Neural progenitor cell (in vitro differentiated cells): Measurements from ENCODE around the gene NABP1. TPM values are rescaled to one million over a fixed set of nuclear protein-coding genes. Genes with fewer than 3 reads are reported as not detected.

Source experiments
- DNase-seq: peaks from one replicate; pipeline ENCODE4 v3.0.0-alpha.2; 2016; ENCODE audit warnings: low spot score
- H2AFZ ChIP-seq: fragments of 200-600 bp; sonication (generic); replicated peaks from 2 replicates; pipeline ENCODE4 v1.6.1; 2016; ENCODE audit warnings: antibody characterized with exemption
- H3F3A ChIP-seq: fragments of 200-600 bp; sonication (generic); 2 replicates; pipeline ENCODE4 v1.6.1; 2016; ENCODE audit warnings: antibody characterized with exemption, low read depth
- H3K27ac ChIP-seq: fragments of 200-600 bp; sonication (generic); 2 replicates; pipeline ENCODE4 v1.5.1; 2016; ENCODE audit warnings: mild to moderate bottlenecking
- H3K27me3 ChIP-seq: fragments of 200-600 bp; sonication (generic); 2 replicates; pipeline ENCODE4 v1.6.1; 2016; ENCODE audit warnings: mild to moderate bottlenecking, moderate library complexity
- H3K36me3 ChIP-seq: fragments of 200-600 bp; sonication (generic); 2 replicates; pipeline ENCODE4 v1.5.1; 2016
- H3K4me1 ChIP-seq: fragments of 200-600 bp; sonication (generic); 2 replicates; pipeline ENCODE4 v1.6.1; 2016; ENCODE audit warnings: mixed run types
- H3K4me2 ChIP-seq: fragments of 200-600 bp; sonication (generic); 2 replicates; pipeline ENCODE4 v1.6.1; 2016
- H3K4me3 ChIP-seq: fragments of 200-600 bp; sonication (generic); 2 replicates; pipeline ENCODE4 v1.5.1; 2016
- H3K79me2 ChIP-seq: fragments of 200-600 bp; sonication (generic); 2 replicates; pipeline ENCODE4 v1.6.1; 2016; ENCODE audit warnings: low read depth
- H3K9ac ChIP-seq: fragments of 200-600 bp; sonication (generic); 2 replicates; pipeline ENCODE4 v1.6.1; 2016
- H3K9me3 ChIP-seq: fragments of 200-600 bp; sonication (generic); 2 replicates; pipeline ENCODE4 v1.5.1; 2016; ENCODE audit warnings: low read depth
- H4K20me1 ChIP-seq: fragments of 200-600 bp; sonication (generic); 2 replicates; pipeline ENCODE4 v1.6.1; 2016; ENCODE audit warnings: low read depth
- H3K27ac Mint-ChIP-seq: 3 replicates; pipeline ENCODE4 v1.8.0; 2021; ENCODE audit warnings: mixed read lengths
- H3K27me3 Mint-ChIP-seq: 2 replicates; pipeline ENCODE4 v1.8.0; 2022; ENCODE audit warnings: low read depth, mild to moderate bottlenecking, inconsistent platforms, moderate library complexity, mixed read lengths; ENCODE audit not compliant: insufficient read depth
- H3K36me3 Mint-ChIP-seq: 3 replicates; pipeline ENCODE4 v1.8.0; 2021; ENCODE audit warnings: mixed read lengths
- H3K4me1 Mint-ChIP-seq: 3 replicates; pipeline ENCODE4 v1.8.0; 2021; ENCODE audit warnings: mixed read lengths
- H3K4me3 Mint-ChIP-seq: 3 replicates; pipeline ENCODE4 v1.8.0; 2021; ENCODE audit warnings: mild to moderate bottlenecking, moderate library complexity, mixed read lengths
- H3K9me3 Mint-ChIP-seq: 3 replicates; pipeline ENCODE4 v1.8.0; 2020; ENCODE audit warnings: mixed read lengths
- CTCF ChIP-seq: fragments of 200-600 bp; sonication (generic); IDR thresholded peaks from 2 replicates; pipeline ENCODE4 v1.5.1; 2017; ENCODE audit warnings: antibody characterized with exemption, mild to moderate bottlenecking
- EZH2 ChIP-seq: fragments of 200-600 bp; sonication (generic); IDR thresholded peaks from 2 replicates; pipeline ENCODE4 v1.6.1; 2017; ENCODE audit warnings: antibody characterized with exemption, mild to moderate bottlenecking, moderate library complexity
- EZH2phosphoT487 ChIP-seq: fragments of 200-600 bp; sonication (generic); IDR thresholded peaks from 2 replicates; pipeline ENCODE4 v1.6.1; 2017; ENCODE audit warnings: antibody characterized with exemption
- total RNA-seq: library from RNA; depleted of rRNA; stranded (reverse); fragments of >200 nt; gene quantifications from 2 replicates; pipeline ENCODE4 v1.2.3, GENCODE V29; 2015; ENCODE audit warnings: low replicate concordance

Gene NABP1
- total RNA-seq, 1 donor from 2014 or later: 2.8 TPM

DNA sequence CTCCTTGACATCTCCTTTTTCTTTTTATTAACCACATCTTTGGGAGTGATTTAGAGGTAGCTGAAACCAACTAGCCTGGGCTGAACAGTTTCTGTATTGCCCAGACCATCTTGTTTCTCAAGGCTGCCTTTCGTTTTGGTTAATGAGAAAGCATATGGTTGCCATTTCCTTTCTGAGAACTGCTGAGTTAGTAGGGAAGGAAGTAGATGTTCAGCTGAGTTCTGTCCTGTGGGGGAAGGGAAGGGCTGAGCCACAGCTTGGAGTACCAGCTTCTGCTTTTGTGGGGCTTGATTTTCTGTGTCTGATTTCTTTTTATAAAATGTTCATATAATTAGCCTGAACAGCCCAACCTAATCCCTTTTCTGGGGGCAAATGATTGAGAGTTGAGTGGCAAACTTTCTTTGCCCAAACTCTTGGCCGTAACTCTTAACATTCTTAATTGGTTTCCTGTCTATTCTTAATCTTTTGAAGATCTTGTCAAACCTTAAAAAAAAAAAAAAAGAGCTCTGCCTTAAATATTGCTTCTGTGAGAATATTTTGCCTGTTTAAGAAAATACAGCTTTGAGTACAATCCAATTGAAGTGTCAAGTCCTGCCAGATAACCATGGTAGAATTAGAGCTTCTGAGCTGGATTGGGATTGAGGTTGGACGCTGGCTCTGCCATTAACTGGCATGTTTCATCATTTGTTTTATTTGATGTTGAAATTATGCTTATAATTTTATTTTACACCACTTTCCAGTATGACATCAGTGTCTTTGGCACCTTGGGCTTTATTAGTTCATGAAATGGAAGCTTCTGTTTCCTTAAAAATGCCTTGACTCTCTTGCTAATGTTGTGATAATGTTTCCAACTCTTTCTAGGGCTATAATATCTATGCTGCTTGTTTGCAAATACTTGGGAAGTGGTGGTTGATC lies 1.9 kb upstream of the NABP1 start:
- Histone ChIP-seq H3K27me3 (peaks cover 24% of the 10 kb centered on the region), H4K20me1 (no peaks in the 10 kb centered on the region), H2AFZ (peak overlapping the region; percentile 77), H3K9me3 (no peaks in the 10 kb centered on the region), H3K79me2 (no peaks in the 10 kb centered on the region), H3K27ac (no peak overlapping the region), H3K36me3 (no peaks in the 10 kb centered on the region), H3K4me1 (no peaks in the 10 kb centered on the region), H3K9ac (no peak overlapping the region), H3K4me3 (no peak overlapping the region), H3K4me2 (no peak overlapping the region), H3F3A (peaks cover 6% of the 10 kb centered on the region)
- no peak overlapping the region for H3K27ac Mint-ChIP-seq
- peaks cover 11% of the 10 kb centered on the region for H3K4me1 Mint-ChIP-seq
- no peaks in the 10 kb centered on the region for H3K36me3 Mint-ChIP-seq
- DNase-seq: no peak
- TF ChIP-seq EZH2 (no peak), CTCF (no peak), EZH2phosphoT487 (no peak)
- no peaks in the 10 kb centered on the region for H3K9me3 Mint-ChIP-seq
- H3K27me3 Mint-ChIP-seq: peaks cover 5% of the 10 kb centered on the region
- peak overlapping the region; percentile 89 for H3K4me3 Mint-ChIP-seq

DNA sequence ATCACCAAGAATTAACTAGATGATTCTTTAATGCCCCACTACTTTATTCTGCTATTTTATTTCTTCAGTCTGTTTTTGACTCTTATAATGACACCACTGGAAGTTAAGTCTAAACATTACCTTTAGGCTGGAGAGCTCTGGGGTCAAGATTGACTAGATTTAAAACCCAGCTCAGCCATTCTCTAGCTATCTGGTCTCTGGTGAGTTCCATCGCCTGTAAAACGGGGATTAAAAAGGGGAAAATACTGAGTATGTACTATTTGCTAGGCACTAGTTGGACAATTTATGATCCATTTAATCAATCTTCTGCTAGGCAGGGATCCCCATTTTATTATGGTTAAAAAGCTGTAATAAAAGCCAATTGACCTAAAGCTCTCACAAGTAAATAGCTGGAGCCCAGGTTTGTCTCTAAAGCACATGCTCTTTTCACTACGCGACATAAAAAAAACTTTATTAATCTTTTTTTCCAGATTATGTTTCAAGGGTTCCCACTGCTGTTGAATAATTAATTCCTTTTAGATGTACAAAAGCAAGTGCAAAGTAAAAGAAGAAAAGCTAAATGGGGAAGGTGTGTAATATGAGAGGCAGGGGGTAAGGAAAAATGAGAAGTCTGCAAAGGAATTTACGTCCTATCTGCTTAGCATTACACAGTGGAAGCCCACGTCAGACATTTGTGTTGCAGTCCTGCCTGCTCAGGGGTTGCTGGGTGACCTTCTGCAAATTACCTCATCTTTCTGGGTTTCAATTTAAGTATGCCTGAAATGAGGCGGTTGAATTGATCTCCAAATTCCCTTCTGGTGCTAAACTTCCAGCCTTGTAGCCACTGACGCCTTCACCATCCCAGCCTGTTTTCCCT lies 918 bp upstream of the NABP1 start:
- Histone ChIP-seq H3K4me3 (peak overlapping the region; percentile 69), H3K9ac (no peak overlapping the region)

More for the DNA sequence above, 918 bp upstream of the NABP1 start:
- DNase-seq: peak; percentile 49
- Mint-ChIP-seq H3K36me3 (no peaks in the 10 kb centered on the region), H3K4me1 (peaks cover 11% of the 10 kb centered on the region), H3K27ac (peak overlapping the region; percentile 94), H3K4me3 (peak overlapping the region; percentile 89), H3K9me3 (no peaks in the 10 kb centered on the region), H3K27me3 (peaks cover 5% of the 10 kb centered on the region)
- peaks cover 6% of the 10 kb centered on the region for H3F3A ChIP-seq
- no peaks in the 10 kb centered on the region for H3K36me3 ChIP-seq
- peaks cover 24% of the 10 kb centered on the region for H3K27me3 ChIP-seq
- no peak overlapping the region for H3K27ac ChIP-seq
- H3K79me2 ChIP-seq: no peaks in the 10 kb centered on the region
- no peaks in the 10 kb centered on the region for H3K4me1 ChIP-seq
- TF ChIP-seq EZH2 (no peak), EZH2phosphoT487 (no peak), CTCF (no peak)
- H2AFZ ChIP-seq: peak overlapping the region; percentile 93
- H3K4me2 ChIP-seq: peak overlapping the region; percentile 84
- H3K9me3 ChIP-seq: no peaks in the 10 kb centered on the region
- no peaks in the 10 kb centered on the region for H4K20me1 ChIP-seq
